NT2/D1 (cell line): Measurements from ENCODE around the gene REP15.

Experiments used
- SUZ12 ChIP-seq: IDR thresholded peaks from 2 replicates; pipeline ENCODE4 v1.6.1; 2011; ENCODE audit not compliant: insufficient read length, insufficient read depth; ENCODE audit errors: extremely low read depth
- YY1 ChIP-seq: IDR thresholded peaks from 2 replicates; pipeline ENCODE4 v1.6.1; 2011; ENCODE audit not compliant: insufficient read length, insufficient read depth
- ZNF274 ChIP-seq: IDR thresholded peaks from 2 replicates; pipeline ENCODE4 v1.6.1; 2011; ENCODE audit warnings: mild to moderate bottlenecking, low read depth, low read length

- TF ChIP-seq ZNF274 (no peak), YY1 (no peak), SUZ12 (no peak)
These were observed 11.0 kb downstream of the REP15 start for GRCh38 chr12:27707216-27707615.
